ENCODE measurements around the gene SEMA3C.

SEMA3C gene

DNA sequence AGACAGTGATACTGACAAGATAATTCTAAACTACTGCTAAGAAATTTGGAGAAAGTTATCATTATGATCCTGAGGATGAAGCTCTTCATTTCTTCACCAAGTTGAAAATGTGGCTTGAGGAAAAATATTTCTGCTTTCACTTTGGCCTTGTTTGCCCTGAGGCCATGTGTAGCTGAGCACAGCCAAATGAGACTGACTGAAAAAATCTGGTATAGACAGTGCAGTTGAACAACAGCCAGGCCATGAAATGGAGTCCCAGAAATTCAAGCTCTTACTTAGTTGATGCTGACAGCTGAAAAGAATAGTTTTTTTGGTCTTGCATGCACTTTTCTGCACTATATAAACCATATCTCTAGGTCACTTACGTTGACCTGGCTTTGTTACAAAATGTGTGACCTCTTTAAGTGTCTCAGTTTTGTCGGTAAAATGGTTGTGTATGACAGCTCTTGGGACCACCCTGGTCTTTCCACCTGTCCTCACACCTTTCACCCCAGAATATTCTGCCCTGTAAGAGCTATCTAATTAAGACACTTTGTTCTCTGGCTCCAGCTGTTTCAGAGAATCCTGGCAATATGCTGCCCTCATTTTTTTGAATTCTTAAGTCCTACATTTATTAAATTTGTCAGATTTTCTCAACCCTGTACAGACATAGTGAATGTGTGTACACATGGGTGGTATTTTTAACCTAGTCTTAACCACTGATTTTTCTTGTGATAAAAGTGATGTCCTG lies 189.1 kb downstream of the SEMA3C start:
- DNase-seq: no peak

- no peak for DNase-seq
Measured at GRCh38 chr7:80726666-80727065, 192.2 kb downstream of the SEMA3C start.

GRCh38 chr7:80725181-80725611 lies 193.7 kb downstream of the SEMA3C start:
- DNase-seq: no peak

DNA sequence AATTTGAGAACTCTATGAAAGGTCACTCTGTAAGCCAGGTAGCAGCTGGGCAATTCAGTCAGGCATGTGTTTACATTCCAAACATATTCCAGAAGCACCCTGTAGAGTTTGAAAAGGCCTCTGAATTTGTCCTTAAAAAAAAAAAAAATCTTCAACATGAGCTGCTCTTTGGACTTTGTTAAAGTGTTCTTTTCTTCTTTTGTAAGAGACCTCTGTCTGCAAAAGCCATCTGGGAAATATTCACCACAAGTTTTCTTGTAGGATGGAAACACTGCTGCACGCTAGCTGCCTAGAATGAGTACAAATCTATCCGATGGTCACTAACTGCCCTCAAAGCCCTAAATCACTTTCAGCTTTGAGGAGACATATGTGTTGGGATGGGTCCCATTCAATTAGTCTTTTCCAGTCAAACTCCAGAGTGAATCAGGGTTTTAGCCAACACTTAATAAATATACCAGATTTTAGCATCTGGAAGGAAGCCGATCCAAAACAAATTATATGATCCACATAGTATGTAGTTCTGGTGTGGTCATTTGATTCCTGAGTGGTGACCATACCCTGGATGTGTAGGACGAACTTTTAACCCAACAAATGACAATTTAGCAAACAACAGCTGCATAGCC lies 194.5 kb downstream of the SEMA3C start:
- DNase-seq: no peak

GRCh38 chr7:80722616-80723195 lies 196.1 kb downstream of the SEMA3C start:
- no peak for DNase-seq

DNA sequence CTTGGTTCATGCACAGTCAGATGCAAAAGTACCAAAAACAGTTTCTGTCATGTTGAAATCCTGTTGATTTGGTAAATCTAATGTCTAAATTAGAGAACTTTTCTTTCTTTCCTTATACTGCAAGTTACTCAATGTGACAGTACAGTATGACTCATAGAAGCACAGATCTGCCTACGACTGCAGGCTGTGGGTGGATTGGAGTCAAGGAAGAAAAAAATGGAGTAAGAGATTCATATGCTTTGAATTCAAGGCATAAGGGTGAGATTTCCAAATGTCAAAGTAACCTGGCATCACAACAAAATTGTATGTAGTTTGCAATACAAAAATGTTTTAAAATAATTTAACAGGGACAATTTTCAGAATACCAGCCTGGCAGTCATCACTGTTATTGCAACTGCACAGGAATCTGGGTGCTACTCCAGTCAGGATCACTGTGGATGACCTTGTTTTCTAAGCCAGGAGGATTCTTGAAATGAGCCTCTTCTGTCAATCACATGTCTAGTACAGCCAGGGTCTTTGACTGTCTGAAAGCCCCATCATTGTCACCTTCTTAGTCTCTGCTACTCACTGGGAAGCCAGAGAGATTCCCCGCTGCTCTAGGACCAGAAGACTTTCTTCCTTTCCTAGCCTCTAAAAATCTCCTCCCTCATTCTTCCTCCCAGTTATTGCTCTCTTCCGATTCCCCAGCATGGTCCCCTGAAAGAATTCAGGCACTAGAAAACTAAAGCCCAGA lies 196.8 kb downstream of the SEMA3C start:
- no peak for DNase-seq

DNA sequence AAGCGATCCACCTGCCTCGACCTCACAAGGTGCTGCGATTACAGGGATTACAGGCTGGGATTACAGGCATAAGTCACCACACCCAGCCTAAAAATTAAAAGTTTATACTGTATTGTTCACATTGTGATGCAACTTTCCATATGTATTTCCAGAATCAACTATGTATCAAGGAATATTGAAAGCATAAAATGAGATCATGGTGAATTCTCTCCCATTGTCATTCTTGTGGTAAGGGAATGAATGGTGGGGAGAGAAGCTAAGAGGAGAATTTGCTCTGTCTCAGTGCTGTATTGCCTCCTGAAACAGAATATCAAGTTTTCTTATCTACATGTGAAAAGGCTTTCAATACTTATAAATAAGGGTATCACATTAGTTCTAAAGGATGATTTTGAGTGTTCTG lies 198.7 kb downstream of the SEMA3C start:
- DNase-seq: no peak

- no peak for DNase-seq
Measured at GRCh38 chr7:80719261-80719660, 199.6 kb downstream of the SEMA3C start.

GRCh38 chr7:80711531-80711930 lies 207.3 kb downstream of the SEMA3C start:
- no peak for DNase-seq

- DNase-seq: no peak
Measured at GRCh38 chr7:80708123-80708522, 210.7 kb downstream of the SEMA3C start.

DNA sequence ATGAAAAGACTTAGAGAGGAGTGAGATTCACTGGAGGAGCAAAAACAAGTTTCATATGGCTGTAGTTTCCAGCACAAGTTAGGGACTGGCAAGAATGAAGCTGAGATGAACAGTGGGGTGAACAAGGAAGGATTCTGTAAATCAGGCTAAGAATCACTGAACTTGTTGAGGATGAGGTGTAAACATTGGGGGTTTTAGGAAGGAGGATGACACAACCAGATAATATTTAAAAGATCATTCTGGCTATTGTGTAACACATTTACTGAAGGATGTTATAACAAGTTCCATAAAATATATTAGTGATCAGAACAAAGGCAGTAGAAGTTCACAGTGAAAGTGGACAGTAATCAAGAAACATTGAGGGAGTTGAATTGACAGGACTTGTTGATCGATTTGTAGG lies 211.5 kb downstream of the SEMA3C start:
- no peak for DNase-seq

DNA sequence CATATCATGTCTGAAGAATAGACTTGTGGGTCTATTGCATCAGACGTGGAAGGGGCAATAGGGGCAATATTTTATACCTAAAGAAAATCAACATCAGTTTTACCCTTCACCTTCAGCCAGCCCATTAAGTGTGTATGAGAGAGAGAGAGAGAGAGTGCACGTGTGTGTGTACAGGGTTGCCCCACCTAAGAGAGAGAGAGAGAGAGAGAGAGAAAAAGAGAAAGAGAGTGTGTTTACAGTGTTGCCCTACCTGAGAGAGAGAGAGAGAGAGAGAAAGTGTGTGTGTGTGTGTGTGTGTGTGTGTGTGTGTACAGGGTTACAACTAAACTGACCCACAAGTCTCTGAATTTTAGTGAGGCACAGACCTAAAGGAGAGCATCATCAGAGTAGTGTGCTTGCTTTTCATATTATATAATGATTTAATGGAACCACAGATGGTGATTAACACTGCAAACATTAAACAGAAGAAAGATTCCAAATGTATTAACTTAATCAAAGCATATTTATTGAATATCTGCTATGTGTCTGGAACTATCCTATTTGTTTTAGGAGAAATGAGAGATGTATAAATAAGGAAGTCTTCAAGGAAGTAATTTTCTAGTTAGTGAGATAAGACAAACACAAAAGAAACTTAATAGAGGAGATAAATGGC lies 213.6 kb downstream of the SEMA3C start:
- DNase-seq: no peak

- no peak for DNase-seq
Measured at GRCh38 chr7:80703272-80703671, 215.6 kb downstream of the SEMA3C start.

DNA sequence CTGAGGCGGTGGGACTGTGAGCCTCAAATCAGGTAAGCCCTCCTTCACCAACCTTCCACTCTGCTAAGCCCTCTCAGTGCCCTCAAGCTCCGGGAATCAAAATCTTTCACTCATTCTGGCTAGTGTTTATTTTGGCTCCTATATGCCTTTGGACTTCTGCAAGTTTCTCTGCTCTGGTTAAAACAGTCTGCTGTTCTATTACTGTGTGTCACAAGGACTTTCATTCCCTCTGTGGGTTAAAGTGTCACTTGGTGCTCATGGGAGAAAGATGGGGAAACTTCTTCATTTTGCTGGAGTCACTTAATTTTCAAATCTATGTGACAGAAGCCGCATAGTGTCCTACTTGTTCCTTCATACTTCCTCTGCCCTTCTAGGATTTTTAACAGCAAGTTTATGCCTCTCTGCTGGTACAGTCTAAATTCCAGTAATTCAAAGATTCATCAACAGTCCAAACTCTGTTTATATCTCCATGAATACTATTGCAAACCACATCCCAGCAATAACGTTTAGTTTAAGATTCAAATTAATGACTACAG lies 219.1 kb downstream of the SEMA3C start:
- no peak for DNase-seq

DNA sequence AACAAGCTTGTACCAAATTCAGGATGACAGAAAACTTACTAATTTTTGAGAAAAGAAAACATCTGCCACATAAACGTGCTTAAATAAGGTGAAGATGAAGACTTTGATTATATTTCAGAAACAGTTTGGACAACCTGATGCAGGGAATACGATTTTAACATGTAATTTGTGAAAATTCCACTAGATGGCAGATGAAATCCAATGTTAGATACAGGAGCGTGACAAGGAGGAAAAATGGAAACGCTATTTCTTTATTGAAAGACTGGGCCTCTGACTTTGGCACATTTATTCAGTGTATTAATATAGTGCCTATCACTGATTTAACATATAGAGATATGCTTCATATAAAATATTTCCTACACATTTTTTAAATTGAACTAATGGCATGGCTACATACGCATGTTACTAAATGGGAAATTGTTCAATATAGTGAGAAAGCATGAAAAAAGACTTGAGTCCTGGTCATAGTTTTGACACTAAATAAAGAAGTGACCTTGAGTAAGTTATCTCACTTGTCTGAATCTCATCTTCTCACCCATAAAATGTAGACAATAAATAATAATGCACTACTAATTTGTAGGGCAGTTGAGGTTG lies 219.7 kb downstream of the SEMA3C start:
- peak; percentile 42 for DNase-seq
